ENCODE data around the gene SDK1. TPM values are rescaled to one million over a fixed set of nuclear protein-coding genes. Genes with fewer than 3 reads are reported as not detected.

The SDK1 gene
- total RNA-seq, 1 experiment from 2014 or later = 7.1 TPM

- Mint-ChIP-seq H3K4me3 (ENCODE audit: unreplicated experiment) (no peak overlapping the region), H3K36me3 (ENCODE audit: insufficient read depth, unreplicated experiment) (no peaks in the 10 kb centered on the region), H3K27ac (ENCODE audit: unreplicated experiment) (no peak overlapping the region), H3K4me1 (ENCODE audit: low read depth, unreplicated experiment) (no peaks in the 10 kb centered on the region), H3K9me3 (ENCODE audit: unreplicated experiment) (no peaks in the 10 kb centered on the region), H3K27me3 (ENCODE audit: insufficient read depth, unreplicated experiment) (no peaks in the 10 kb centered on the region)
- no peaks in the 10 kb centered on the region for H3K36me3 ChIP-seq (ENCODE audit: control insufficient read depth, insufficient read depth, low read length)
- intact Hi-C loops (cut with micrococcal nuclease; ENCODE audit: unreplicated experiment) = no loop called here
- no peaks in the 10 kb centered on the region for H3K4me1 ChIP-seq
- TF ChIP-seq, protein P1, sequence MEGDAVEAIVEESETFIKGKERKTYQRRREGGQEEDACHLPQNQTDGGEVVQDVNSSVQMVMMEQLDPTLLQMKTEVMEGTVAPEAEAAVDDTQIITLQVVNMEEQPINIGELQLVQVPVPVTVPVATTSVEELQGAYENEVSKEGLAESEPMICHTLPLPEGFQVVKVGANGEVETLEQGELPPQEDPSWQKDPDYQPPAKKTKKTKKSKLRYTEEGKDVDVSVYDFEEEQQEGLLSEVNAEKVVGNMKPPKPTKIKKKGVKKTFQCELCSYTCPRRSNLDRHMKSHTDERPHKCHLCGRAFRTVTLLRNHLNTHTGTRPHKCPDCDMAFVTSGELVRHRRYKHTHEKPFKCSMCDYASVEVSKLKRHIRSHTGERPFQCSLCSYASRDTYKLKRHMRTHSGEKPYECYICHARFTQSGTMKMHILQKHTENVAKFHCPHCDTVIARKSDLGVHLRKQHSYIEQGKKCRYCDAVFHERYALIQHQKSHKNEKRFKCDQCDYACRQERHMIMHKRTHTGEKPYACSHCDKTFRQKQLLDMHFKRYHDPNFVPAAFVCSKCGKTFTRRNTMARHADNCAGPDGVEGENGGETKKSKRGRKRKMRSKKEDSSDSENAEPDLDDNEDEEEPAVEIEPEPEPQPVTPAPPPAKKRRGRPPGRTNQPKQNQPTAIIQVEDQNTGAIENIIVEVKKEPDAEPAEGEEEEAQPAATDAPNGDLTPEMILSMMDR (IDR thresholded peaks at IDR 0.05; ENCODE audit: insufficient read depth in 1 of 2, low read depth in 1 of 2, low read length in 1 of 2, severe bottlenecking in 1 of 2, unreplicated experiment in 1 of 2) = no peak
- no peak for DNase-seq
- CTCF ChIA-PET = no interaction called here
- no peaks in the 10 kb centered on the region for H3K9me3 ChIP-seq
- POLR2A ChIA-PET = no interaction called here
- no peak overlapping the region for H3K4me3 ChIP-seq (ENCODE audit: low read depth, low read length)
- H3K27me3 ChIP-seq (replicated peaks; ENCODE audit: control insufficient read depth, insufficient read depth, low read length) = no peaks in the 10 kb centered on the region
- no TSS peak for BruUV-seq (replicated peaks)
Observed at GRCh38 chr7:4195660-4196059, 894.6 kb downstream of the SDK1 start.

DNA sequence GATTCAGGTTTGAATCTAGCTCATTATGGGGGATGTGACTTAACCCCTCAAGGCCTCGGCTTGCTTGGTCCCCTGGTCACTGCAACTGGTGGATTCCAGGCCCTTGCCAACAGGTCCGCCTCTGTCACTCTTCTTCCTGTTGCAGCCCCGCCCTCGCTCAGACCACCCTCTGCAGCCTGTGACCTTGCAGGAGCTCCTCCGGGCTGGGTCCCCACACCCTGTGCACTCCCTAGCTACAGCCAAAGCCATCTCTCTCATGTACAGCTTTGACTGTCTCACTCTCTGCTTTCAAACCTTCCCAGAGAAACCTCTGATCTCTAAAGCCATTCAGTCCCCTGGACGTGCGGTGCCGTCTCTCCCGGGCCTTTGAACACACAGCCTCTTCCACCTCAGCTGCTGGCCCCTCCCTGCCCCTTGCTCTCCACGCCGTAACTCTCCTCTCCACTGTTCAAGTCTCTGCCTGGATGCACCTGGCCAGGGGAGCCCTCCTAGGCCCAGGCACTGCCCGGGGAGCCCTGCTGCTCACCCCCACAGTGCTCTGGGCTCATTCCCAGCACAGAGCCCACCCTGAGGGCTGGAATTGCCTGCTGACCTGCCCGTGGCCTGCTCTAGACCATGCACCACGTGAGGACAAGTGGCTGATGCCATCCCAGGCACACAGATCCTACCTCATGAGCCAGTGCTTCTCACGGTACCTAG is 895.2 kb downstream of the SDK1 start:
- no peak overlapping the region for H3K27ac Mint-ChIP-seq (ENCODE audit: unreplicated experiment)

DNA sequence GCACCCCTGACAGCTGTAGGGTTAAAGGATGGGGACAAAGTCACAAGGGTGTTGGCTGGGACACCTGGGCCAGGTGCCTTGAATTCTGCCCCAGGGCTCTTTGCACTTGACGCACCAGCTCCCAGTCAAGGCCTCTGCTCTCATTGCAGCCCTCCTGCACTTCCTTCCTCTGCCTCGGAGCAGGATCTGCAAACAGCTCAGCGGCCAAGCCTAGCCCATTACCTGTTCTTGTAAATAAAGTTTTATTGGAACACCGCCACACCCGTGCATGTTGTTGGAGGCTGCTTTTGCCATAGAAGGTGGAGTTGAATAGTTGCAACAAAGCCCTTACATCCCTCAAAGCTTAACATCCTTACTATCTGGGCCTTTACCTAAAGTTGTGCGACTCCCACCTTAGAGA is 897.2 kb downstream of the SDK1 start:
- POLR2A ChIA-PET = no interaction called here
- Histone ChIP-seq H3K27me3 (replicated peaks; ENCODE audit: control insufficient read depth, insufficient read depth, low read length) (no peaks in the 10 kb centered on the region), H3K4me1 (no peaks in the 10 kb centered on the region), H3K36me3 (ENCODE audit: control insufficient read depth, insufficient read depth, low read length) (no peaks in the 10 kb centered on the region), H3K9me3 (no peaks in the 10 kb centered on the region), H3K4me3 (ENCODE audit: low read depth, low read length) (no peak overlapping the region)
- H3K36me3 Mint-ChIP-seq (ENCODE audit: insufficient read depth, unreplicated experiment) = no peaks in the 10 kb centered on the region
- CTCF ChIA-PET = no interaction called here
- H3K9me3 Mint-ChIP-seq (ENCODE audit: unreplicated experiment) = no peaks in the 10 kb centered on the region
- no TSS peak for BruUV-seq (replicated peaks)
- H3K27ac Mint-ChIP-seq (ENCODE audit: unreplicated experiment) = no peak overlapping the region
- H3K4me1 Mint-ChIP-seq (ENCODE audit: low read depth, unreplicated experiment) = no peaks in the 10 kb centered on the region
- H3K27me3 Mint-ChIP-seq (ENCODE audit: insufficient read depth, unreplicated experiment) = no peaks in the 10 kb centered on the region
- TF ChIP-seq, protein P1 (IDR thresholded peaks at IDR 0.05; ENCODE audit: insufficient read depth in 1 of 2, low read depth in 1 of 2, low read length in 1 of 2, severe bottlenecking in 1 of 2, unreplicated experiment in 1 of 2) = no peak
- intact Hi-C loops (cut with micrococcal nuclease; ENCODE audit: unreplicated experiment) = no loop called here
- H3K4me3 Mint-ChIP-seq (ENCODE audit: unreplicated experiment) = no peak overlapping the region
- no peak for DNase-seq

More for the DNA sequence above, 895.2 kb downstream of the SDK1 start:
- Histone ChIP-seq H3K4me1 (no peaks in the 10 kb centered on the region), H3K9me3 (no peaks in the 10 kb centered on the region), H3K4me3 (ENCODE audit: low read depth, low read length) (no peak overlapping the region), H3K36me3 (ENCODE audit: control insufficient read depth, insufficient read depth, low read length) (no peaks in the 10 kb centered on the region), H3K27me3 (replicated peaks; ENCODE audit: control insufficient read depth, insufficient read depth, low read length) (no peaks in the 10 kb centered on the region)
- Mint-ChIP-seq H3K36me3 (ENCODE audit: insufficient read depth, unreplicated experiment) (no peaks in the 10 kb centered on the region), H3K4me3 (ENCODE audit: unreplicated experiment) (no peak overlapping the region), H3K9me3 (ENCODE audit: unreplicated experiment) (no peaks in the 10 kb centered on the region), H3K4me1 (ENCODE audit: low read depth, unreplicated experiment) (no peaks in the 10 kb centered on the region), H3K27me3 (ENCODE audit: insufficient read depth, unreplicated experiment) (no peaks in the 10 kb centered on the region)
- TF ChIP-seq, protein P1 (IDR thresholded peaks at IDR 0.05; ENCODE audit: insufficient read depth in 1 of 2, low read depth in 1 of 2, low read length in 1 of 2, severe bottlenecking in 1 of 2, unreplicated experiment in 1 of 2) = no peak
- ChIA-PET CTCF (no interaction called here), POLR2A (no interaction called here)
- intact Hi-C loops (cut with micrococcal nuclease; ENCODE audit: unreplicated experiment) = no loop called here
- DNase-seq = no peak
- BruUV-seq (replicated peaks) = no TSS peak

All from Caco-2 (cell line).